Activated CD8-positive, alpha-beta memory T cell treated with anti-CD3 and anti-CD28 coated beads for 36 hours (primary cell): ENCODE results near the gene TSPAN5. TPM values are rescaled to one million over a fixed set of nuclear protein-coding genes. Genes with fewer than 3 reads are reported as not detected.
"Not testable (repeated sequence)": the region's sequence is repeated elsewhere in the genome, so short reads cannot be mapped to it uniquely, and the experiment has no call there.

Experiments
- CTCF ChIA-PET: fragments of 350-600 bp; sonication (Branson Sonifier 250); formaldehyde crosslinking; loops from one replicate; lab custom pipeline; 2021; ENCODE audit warnings: antibody characterized with exemption; lab: Charles Lee
- POLR2A ChIA-PET: fragments of 350-600 bp; sonication (Branson Sonifier 250); formaldehyde crosslinking; loops from one replicate; lab custom pipeline; 2021; ENCODE audit warnings: antibody characterized with exemption; lab: Charles Lee
- total RNA-seq, 2 experiments: library from RNA; stranded (reverse); gene quantifications; one replicate each; pipeline ENCODE4 v1.2.3, GENCODE V29; 2021

The TSPAN5 gene
- total RNA-seq, 2 experiments from 2014 or later = 19.7 to 21.0 TPM

DNA sequence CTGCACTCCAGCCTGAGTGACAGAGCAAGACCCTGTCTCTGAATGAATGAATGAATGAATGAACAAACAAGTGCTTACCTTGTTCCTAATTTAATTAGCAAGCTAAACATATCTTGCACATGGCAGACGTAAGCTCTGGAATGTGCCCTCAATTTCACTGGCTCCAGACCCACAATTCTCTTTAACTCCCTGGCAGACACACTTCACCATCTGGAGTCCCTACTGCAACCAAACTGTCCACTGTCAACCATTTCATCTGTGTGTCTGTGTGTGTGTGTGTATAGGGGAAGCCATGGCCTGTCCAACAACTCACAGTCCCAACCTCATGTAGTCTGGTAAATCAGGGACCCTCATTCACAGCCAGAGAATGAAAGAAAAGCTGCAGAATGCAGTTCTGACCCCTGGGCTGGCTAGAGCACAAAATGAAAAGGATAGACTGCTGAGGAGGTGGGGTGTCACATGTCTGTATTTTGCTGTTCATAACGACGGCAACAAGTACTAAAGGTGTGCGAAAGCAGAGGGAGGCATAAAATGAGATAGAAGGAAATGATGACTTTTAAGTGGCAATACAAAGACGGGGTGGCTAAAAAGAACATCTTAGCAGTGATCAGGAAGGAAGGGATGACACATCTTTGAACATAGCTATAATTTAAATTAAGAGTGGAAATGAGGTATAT lies 114.1 kb downstream of the TSPAN5 start:
- ChIA-PET POLR2A (no interaction called here), CTCF (no interaction called here)

DNA sequence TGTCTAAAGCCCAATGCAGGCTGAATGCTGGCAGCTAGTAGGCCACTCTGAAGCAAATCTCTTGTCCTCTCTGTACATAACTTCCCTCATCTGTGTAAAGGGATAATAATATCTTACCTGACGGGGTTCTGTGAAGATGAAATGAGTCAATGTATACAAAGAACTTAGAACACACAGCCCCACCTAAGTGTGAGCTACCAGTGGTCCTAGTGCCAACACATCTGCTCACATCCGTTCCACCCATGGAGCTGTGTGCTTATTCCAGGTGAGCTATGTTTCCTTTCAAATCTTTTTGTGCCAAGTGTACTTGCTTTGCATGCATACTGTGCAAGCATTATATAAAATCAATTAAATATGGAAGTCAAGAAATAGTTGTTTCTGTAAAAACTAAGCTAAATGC lies 116.4 kb downstream of the TSPAN5 start:
- POLR2A ChIA-PET = no interaction called here
- CTCF ChIA-PET = no interaction called here

DNA sequence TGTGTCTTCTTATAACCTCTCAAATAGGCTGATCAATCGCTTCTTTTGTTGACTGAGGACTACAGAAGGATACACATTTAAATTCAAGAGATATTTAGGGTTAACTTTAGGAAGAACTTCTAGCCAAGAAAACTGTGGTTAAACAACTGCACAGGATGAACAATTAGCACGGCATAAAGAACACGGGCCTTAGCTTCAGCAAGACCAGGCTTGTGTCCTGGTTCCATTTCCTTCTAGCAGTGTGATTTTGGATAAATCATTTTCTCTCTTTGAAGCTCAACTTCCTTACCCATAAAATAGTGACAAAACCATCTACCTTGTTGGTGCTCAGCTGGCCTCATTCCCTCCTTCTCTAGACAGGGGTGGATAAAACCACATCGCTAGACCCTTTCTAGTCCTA lies 117.6 kb downstream of the TSPAN5 start:
- CTCF ChIA-PET = no interaction called here
- POLR2A ChIA-PET = no interaction called here

DNA sequence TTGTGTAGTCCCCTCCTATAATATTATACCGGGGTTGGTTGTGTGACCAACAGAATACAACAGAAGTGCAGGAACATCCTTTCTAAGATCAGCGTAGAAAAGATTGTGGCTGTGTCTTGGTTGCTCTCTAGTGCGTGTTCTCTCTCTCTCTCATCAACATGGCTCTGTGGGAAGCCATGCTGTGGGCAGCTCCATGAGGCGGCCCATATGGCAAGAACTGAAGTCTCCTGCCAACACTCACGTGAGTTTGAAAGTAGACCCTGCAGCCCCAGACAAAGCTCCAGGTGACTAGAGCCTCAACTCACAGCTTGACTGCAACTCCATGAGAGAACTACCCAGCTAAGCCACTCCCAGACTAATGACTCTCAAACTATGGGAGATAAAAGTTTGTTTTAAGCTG lies 118.7 kb downstream of the TSPAN5 start:
- POLR2A ChIA-PET = no interaction called here
- CTCF ChIA-PET = interaction anchor here (1.5 kb wide), 1 partner anchor 72 kb away, joined by 3 read pairs; no protein-coding TSS in a partner anchor

DNA sequence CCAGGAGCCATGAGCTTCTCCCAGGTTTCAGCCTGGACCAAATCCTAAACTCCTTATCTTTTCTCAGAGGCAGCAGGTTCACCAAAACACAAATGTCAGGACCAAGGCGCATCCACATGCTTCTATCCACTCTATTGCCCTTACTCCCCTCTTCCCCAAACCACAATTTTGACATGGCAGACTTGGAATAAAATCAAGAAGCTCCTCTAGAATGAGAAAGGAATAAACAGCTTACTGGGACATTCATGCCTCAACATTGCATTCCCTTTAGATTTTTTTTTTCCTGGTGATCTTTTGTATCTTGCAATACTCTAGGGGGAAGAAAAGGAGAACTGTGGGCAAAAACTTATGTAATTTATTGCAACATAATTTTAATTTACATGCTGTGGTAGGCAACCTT lies 119.1 kb downstream of the TSPAN5 start:
- ChIA-PET POLR2A (no interaction called here), CTCF (interaction anchor here (1.5 kb wide), 1 partner anchor 72 kb away, joined by 3 read pairs; no protein-coding TSS in a partner anchor)

DNA sequence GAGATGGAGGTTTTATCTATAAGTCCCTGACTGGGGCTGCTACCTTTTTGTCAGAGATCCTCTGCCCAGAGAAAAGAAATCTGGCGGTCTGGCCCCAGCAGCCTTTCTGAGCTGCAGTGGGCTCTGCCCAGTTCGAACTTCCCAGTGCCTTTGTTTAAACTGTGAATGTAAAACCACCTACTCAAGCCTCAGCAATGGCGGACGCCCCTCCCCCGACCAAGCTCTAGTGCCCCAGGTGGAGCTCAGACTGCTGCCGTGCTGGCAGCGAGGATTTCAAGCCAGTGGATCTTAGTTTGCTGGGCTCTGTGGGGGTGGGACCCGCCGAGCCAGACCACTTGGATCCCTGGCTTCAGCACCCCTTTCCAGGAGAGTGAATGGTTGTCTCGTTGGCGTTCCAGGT lies 121.8 kb downstream of the TSPAN5 start:
- POLR2A ChIA-PET = no interaction called here
- CTCF ChIA-PET = no interaction called here

DNA sequence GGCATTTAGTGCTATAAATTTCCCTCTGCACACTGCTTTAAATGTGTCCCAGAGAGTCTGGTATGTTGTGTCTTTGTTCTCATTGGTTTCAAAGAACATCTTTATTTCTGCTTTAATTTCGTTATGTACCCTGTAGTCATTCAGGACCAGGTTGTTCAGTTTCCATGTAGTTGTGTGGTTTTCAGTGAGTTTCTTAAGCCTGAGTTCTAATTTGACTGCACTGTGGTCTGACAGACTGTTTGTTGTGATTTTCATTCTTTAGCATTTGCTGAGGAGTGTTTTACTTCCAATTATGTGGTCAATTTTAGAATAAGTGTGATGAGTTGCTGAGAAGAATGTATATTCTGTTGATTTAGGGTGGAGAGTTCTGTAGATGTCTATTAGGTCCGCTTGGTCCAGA lies 124.3 kb downstream of the TSPAN5 start:
- CTCF ChIA-PET, POLR2A ChIA-PET: not testable (repeated sequence)

DNA sequence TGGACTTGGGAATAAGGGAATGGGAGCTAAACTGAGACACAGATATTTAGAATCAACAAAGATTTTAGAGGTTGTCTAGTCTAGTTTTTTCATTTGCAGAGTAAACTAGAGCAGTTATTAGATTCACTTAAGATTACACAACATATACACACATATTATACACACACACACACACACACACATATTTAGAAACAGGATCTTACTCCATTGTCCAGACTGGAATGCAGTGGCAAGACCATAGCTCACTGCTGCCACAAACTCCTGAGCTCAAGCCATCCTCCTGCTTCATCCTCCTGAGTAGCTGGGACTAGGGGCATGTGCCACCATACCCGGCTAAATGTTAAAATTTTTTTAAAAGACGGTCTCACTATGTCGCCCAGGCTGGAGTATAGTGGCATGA lies 127.8 kb downstream of the TSPAN5 start:
- ChIA-PET CTCF (no interaction called here), POLR2A (no interaction called here)

DNA sequence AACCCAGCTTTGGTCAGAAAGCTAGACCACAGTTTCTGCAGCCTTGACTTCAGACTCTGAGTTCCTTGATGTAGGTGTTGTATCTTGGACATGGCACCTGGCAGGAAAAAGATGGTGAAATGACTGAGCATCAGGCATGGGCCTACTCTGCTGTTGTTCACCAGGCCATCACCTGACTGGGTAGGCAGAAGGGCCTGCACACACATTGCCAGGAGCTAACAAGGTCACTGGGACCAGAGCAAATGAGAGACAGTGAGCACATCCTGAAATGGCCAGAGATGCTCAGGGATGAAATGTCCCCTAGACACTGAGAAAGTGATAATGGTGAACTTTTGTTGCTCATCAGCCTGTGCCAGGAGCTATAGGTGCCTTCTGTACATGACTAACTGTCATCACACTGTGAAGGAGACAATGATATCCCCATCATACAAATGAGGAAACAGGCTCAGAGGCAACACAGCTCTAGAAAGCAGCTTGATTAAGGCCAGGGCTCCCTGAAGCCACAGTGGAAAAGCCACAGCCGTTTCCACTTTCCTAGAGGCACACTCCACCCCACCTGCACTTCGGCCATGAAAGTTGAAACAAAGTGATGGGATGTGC lies 128.3 kb downstream of the TSPAN5 start:
- ChIA-PET CTCF (no interaction called here), POLR2A (interaction anchor here (1.1 kb wide), 1 partner anchor 12 kb away, joined by 3 read pairs; no protein-coding TSS in a partner anchor)

DNA sequence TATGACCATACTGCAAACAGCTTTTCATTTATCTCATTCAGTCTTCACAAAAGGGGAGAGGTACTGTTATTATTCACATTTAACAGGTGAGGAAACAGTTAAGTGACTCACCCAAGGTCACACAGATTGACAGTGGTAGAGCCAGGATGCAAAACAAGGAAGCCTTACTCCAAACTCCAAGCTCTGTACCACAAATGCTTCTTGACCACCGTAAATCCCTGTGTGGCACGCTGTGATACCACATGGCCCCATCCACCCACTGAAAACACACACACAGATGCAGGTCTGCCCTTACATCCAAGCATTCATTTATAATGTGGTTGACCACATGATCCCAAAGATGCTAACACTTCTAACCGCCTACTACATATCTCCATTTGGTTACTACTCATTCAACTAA lies 129.5 kb downstream of the TSPAN5 start:
- CTCF ChIA-PET = interaction anchor here (1.3 kb wide), 1 partner anchor 62 kb away, joined by 3 read pairs; no protein-coding TSS in a partner anchor

DNA sequence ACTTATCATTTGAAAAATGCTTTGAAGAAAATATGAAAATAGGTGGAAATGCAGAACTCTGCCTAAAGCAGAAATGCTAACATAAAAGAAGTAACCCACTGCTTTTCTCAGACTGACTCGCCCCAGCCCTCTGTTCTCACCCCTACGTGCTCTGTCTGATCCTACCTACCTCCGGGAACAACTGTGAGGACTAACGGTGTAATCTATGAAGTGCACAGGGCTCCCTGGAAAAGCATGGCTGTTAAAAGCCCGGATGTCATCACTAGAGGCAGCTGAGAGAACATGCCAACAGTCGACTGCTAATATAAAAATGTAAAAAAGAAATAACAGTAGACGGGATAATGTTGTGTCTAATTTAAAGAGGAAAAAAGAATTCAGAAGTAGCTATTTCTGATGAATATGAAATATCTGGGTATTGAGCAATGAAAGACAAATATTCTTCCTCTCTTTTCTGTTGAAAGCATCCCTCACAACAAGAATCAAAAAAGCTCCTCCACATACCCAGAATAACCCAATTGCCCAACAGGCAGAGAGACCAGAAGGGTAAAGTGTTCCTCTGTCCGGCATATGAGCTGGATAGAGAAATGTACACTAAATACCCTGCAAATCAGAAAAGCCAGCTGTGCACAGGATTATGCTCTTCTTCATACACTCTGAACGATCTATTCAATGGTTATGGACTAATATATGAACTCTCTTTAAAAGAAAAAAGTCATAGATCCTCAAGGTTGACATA lies 130.7 kb downstream of the TSPAN5 start:
- ChIA-PET CTCF (no interaction called here), POLR2A (no interaction called here)

More for the DNA sequence above, 129.5 kb downstream of the TSPAN5 start:
- POLR2A ChIA-PET = interaction anchor here (0.9 kb wide), 1 partner anchor 36 kb away, joined by 3 read pairs; no protein-coding TSS in a partner anchor

DNA sequence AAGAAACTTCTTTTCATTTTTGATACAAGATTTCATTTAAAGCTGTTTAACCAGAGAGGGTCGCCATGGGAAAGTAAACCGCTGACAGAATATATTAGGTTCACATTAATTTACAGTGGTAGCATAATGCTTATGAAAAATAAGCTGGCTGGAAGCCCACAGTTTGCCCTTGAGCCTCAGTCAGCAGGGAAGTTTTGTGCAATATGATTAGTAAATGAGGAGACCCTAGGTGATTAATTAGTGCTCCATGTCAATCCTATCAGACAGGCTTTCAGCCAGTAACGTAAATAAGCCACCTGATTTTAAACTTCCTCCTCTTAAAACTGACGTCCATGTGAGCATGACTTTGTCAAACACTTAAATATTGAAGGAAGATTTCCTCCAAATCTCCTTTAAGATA lies 134.2 kb downstream of the TSPAN5 start:
- POLR2A ChIA-PET = no interaction called here
- CTCF ChIA-PET = no interaction called here

DNA sequence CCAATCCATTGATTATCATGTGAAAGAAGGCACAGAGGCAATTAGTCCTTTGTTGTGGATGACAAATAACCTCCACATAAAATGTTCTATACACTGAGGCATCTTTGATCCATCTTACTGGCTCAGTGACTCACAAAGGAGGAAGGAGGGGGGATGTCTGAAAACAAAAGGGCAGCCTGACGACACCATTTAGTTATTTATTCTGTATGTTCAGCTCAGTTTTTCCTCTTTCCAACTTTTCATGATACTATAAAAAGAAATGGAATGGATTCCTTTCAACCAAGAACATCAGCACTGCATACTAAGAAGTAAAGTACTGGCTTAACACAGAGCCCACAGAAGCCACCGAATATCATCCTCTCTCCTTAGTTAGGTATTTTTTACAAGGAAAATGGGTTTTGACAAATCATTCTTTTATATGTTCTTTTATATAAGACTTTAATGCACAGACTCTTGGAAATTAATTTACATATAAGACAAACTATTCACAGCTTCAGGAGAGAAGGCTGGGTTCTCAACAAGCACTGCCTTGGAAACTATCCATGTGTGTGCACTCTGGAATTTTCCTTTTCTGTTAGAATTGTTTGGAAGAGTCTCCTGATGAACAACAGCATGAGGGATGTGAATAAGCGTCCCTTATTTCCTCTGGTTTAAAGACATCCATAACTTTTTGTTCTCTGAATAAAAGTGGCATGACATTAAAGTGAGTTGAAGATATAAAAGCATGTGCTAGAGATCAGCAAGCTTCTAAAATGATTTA lies 135.6 kb downstream of the TSPAN5 start:
- ChIA-PET CTCF (interaction anchor here (1.2 kb wide), 1 partner anchor 33 kb away, joined by 4 read pairs; no protein-coding TSS in a partner anchor), POLR2A (interaction anchor here (0.6 kb wide), 1 partner anchor 406 kb away, joined by 3 read pairs; no protein-coding TSS in a partner anchor)

DNA sequence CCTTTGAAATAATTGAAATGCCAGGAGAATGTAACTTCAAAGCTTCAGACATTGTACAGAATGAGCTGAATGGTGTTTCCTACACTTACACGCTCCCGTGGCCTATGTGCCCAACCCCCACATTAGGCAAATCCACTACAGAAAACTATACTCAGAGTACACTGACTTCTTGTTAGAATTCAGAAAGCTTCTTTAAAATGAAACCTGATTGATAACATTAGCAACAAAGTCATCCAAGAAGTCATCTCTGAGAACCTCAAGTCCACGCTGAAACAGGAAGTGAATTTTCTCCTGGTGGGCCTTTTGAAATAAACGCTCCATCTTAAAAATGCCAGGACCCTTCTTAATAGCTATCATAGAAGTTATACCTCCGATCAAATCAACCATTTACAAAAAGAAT lies 136.3 kb downstream of the TSPAN5 start:
- ChIA-PET POLR2A (interaction anchor here (0.6 kb wide), 1 partner anchor 406 kb away, joined by 3 read pairs; no protein-coding TSS in a partner anchor), CTCF (no interaction called here)

DNA sequence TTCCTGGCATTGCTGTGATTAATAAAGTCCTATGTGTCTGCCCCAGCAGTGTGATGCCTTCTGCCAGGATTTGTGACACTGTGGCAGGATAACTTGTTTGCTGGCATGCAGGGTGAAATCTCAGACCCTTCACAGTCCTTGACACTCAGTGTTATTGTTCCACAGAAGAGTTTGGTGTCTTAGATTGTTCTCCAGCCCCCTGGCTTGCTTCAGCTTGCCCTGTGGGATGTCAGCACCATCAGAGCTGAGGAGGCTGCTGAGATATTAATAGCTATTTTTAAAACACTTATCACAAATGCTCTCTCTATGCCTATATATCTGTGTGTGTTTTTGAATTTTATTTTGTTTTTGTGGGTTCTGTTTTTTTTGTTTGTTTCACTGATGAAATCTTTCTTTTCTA lies 136.9 kb downstream of the TSPAN5 start:
- POLR2A ChIA-PET = no interaction called here

DNA sequence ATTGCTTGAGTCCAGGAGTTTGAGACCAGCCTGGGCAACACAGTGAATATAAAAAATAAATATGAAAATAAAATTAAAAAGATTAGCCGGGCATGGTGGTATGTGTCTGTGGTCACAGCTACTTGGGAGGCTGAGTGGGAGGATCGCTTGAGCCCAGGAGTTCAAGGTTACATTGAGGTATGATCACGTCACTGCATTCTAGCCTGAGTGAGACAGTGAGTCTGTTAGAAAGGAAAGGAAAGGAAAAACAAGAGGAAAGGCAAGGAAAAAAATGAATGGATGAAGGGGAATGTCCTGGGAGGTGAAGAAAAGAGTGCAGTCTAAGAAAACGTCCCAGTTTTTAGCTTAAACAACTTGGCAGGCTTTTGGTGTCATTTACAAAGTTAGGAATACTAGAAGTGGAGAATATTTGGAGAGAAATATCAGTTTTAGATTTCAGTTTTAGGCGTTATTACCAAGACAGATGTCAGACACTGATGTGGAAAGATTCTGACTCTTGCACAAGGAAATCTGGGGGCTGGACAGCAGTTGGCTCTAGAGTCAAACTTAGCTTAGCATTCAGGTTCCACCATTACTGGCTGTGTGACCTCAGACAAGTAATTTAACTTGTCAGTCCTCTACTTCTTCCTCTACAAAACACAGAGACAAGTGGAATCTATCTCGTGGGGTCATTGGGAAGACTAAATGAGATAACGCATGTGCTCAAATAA lies 139.0 kb downstream of the TSPAN5 start:
- ChIA-PET POLR2A (interaction anchor here (1.1 kb wide), 1 partner anchor 35 kb away, joined by 3 read pairs; no protein-coding TSS in a partner anchor), CTCF (no interaction called here)

More for the DNA sequence above, 136.9 kb downstream of the TSPAN5 start:
- CTCF ChIA-PET = no interaction called here

DNA sequence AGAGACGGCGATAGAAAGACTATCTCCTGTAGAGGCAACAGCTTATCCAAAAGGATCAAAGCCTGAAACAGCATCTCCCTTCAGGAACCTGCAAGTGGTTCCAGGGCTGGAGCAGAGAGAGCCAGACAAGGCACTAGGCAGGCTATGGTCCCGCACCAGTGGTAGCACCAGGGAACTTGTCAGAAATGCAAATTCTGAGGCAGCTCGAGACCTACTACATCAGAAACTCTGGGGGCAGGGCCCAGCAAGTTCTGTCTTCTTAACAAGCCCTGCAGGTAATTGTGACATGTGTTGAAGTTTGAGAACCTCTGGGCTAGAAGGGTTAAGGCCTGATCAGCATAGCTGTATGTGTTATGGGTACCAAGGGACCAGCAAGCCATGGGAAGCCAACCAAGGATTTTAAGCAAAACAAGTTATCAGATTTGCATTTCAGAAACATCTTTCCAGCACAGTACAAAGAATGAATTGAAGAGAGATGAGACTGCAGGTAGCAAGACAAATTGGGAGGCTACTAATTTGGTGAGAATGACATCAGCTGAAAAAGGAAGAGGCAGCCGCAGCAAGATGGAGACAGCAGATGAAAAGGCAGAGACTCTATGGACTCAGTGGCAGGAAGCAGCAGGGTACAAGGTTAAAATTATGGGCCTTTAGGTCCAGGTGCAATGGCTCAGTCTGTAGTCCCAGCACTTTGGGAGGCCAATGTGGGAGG lies 139.7 kb downstream of the TSPAN5 start:
- ChIA-PET POLR2A (interaction anchor here (0.8 to 1.1 kb wide), 2 partner anchors 11 to 35 kb away, joined by 3 read pairs; no protein-coding TSS in a partner anchor), CTCF (no interaction called here)
